ENCODE data around the gene RHOXF2B. TPM values are rescaled to one million over a fixed set of nuclear protein-coding genes. Genes with fewer than 3 reads are reported as not detected.
"Not testable (repeated sequence)": the region's sequence is repeated elsewhere in the genome, so short reads cannot be mapped to it uniquely, and the experiment has no call there.

RHOXF2B gene
- total RNA-seq (not detected), polyA plus RNA-seq (ENCODE audit: insufficient read length in 6 of 6) (under 1 TPM; 0.08 to 0.23 (median 0.14) TPM)
- long read RNA-seq, donor 1, result 0 reads
- long read RNA-seq, donor 2, result 0 reads
- long read RNA-seq, donor 3, result 0 reads
- long read RNA-seq, donor 4, result 0 reads
- long read RNA-seq, donor 5, result 0 reads
- long read RNA-seq, donor 6, result 0 reads
- long read RNA-seq, donor 7, result 0 reads
- long read RNA-seq, donor 8, result 0 reads
- long read RNA-seq, donor 9, result 0 reads
- long read RNA-seq, donor 10, result 0 reads
- long read RNA-seq, donor 11, result 0 reads
- long read RNA-seq, donor 12, result 0 reads

GRCh38 chrX:120077590-120077989 lies at the start of gene RHOXF2B:
RHOXF2B (minus strand) TSS chrX:120077690; CDS start chrX:120077552, 138 bp downstream.
- H3K9me3 ChIP-seq; H3K4me3 ChIP-seq; ATAC-seq; H3K27me3 ChIP-seq; intact Hi-C loops (cut with DNase I); H3K36me3 ChIP-seq; H3K27ac ChIP-seq; DNase-seq; H3K4me1 ChIP-seq: not testable (repeated sequence)

- Histone ChIP-seq H3K36me3 (no peaks in the 10 kb centered on the region), H3K27ac (no peak overlapping the region), H3K27me3 (no peaks in the 10 kb centered on the region), H3K9me3 (no peaks in the 10 kb centered on the region), H3K4me1 (no peaks in the 10 kb centered on the region), H3K4me3 (no peak overlapping the region)
- ATAC-seq (peak; percentile 65), DNase-seq (peak in 1 of 4 donors; percentile 3)
- intact Hi-C loops (cut with DNase I), result no loop called here
- TF ChIP-seq CTCF (IDR thresholded peaks at IDR 0.05), result no peak
These were observed 48.0 kb upstream of the RHOXF2B start for GRCh38 chrX:120125444-120125843.

- peak; percentile 97 for ATAC-seq
These were observed 42.7 kb upstream of the RHOXF2B start for GRCh38 chrX:120120223-120120622.

GRCh38 chrX:120115438-120115963 lies 38.0 kb upstream of the RHOXF2B start, which contains the start of gene RHOXF1:
RHOXF1 (minus strand) TSS chrX:120115913; CDS start chrX:120115862, 51 bp downstream.
- H3K27me3 ChIP-seq, result no peaks in the 10 kb centered on the region
- H3K4me1 ChIP-seq, result no peaks in the 10 kb centered on the region
- H3K4me3 ChIP-seq, result no peak within 1 kb of the TSS
- H3K36me3 ChIP-seq, result no peaks in the 10 kb centered on the region
- no peak within 1 kb of the TSS for H3K27ac ChIP-seq
- intact Hi-C loops (cut with DNase I), result no loop called here
- TF ChIP-seq CTCF (IDR thresholded peaks at IDR 0.05), result no peak
- DNase-seq (peak in 1 of 4 donors; percentile 50), ATAC-seq (no peak)
- H3K9me3 ChIP-seq, result no peaks in the 10 kb centered on the region

More at GRCh38 chrX:120120223-120120622, 42.7 kb upstream of the RHOXF2B start:
- no peaks in the 10 kb centered on the region for H3K9me3 ChIP-seq
- intact Hi-C loops (cut with DNase I), result no loop called here
- TF ChIP-seq CTCF (IDR thresholded peaks at IDR 0.05), result no peak
- no peak overlapping the region for H3K4me3 ChIP-seq
- no peak overlapping the region for H3K27ac ChIP-seq
- H3K36me3 ChIP-seq, result no peaks in the 10 kb centered on the region
- peak in 2 of 4 donors; percentile 51 to 59 for DNase-seq
- no peaks in the 10 kb centered on the region for H3K27me3 ChIP-seq
- no peaks in the 10 kb centered on the region for H3K4me1 ChIP-seq

- Histone ChIP-seq H3K27me3 (no peaks in the 10 kb centered on the region), H3K4me3 (no peak overlapping the region), H3K36me3 (no peaks in the 10 kb centered on the region), H3K27ac (no peak overlapping the region), H3K9me3 (no peaks in the 10 kb centered on the region), H3K4me1 (no peaks in the 10 kb centered on the region)
- intact Hi-C loops (cut with DNase I), result no loop called here
- DNase-seq (no peak), ATAC-seq (no peak)
- TF ChIP-seq CTCF (IDR thresholded peaks at IDR 0.05), result no peak
These were observed 34.1 kb upstream of the RHOXF2B start for GRCh38 chrX:120111611-120112010.
